Lower leg skin (tissue), 3 donors: ENCODE results near the gene MACROH2A2.
"Not testable (repeated sequence)": the region's sequence is repeated elsewhere in the genome, so short reads cannot be mapped to it uniquely, and the experiment has no call there.

Experiments used
- POLR2A ChIP-seq, 2 donors: fragments of 450-650 bp; IDR thresholded peaks; one replicate each; pipeline ENCODE4 v1.6.1; 2016 to 2017; ENCODE audit warnings: antibody characterized with exemption in 2 of 2, mild to moderate bottlenecking in 1 of 2, moderate library complexity in 1 of 2
- TF ChIP-seq, protein P1 (sequence below), 3 donors: fragments of 450-650 bp; IDR thresholded peaks; one replicate each; pipeline ENCODE4 v1.5.1; 2016; ENCODE audit warnings: antibody characterized with exemption in 3 of 3, mild to moderate bottlenecking in 3 of 3, moderate library complexity in 2 of 3

DNA sequence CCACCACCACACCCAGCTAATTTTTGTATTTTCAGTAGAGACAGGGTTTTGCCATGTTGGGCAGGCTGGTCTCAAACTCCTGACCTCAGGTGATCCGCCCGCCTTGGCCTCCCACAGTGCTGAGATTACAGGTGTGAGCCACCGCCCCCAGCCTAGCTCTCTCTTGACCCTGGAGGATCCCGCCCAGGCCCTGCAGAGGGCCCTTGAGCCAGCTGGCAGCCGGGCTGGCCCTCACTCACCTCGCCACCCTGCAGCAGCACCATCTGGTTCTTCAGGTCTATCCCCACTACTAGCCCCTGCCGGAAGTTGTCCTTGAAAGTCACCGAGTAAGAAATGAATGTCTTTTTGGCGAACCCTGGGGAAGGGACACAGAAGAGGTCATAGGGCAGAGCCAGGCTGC lies 70.5 kb downstream of the MACROH2A2 start:
- TF ChIP-seq, protein P1, sequence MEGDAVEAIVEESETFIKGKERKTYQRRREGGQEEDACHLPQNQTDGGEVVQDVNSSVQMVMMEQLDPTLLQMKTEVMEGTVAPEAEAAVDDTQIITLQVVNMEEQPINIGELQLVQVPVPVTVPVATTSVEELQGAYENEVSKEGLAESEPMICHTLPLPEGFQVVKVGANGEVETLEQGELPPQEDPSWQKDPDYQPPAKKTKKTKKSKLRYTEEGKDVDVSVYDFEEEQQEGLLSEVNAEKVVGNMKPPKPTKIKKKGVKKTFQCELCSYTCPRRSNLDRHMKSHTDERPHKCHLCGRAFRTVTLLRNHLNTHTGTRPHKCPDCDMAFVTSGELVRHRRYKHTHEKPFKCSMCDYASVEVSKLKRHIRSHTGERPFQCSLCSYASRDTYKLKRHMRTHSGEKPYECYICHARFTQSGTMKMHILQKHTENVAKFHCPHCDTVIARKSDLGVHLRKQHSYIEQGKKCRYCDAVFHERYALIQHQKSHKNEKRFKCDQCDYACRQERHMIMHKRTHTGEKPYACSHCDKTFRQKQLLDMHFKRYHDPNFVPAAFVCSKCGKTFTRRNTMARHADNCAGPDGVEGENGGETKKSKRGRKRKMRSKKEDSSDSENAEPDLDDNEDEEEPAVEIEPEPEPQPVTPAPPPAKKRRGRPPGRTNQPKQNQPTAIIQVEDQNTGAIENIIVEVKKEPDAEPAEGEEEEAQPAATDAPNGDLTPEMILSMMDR (IDR thresholded peaks at IDR 0.05), result not testable (repeated sequence)
- TF ChIP-seq POLR2A (IDR thresholded peaks at IDR 0.05), result not testable (repeated sequence)
